HG02798 (cell line): ENCODE data around the gene GCN1.

Experiments
- ATAC-seq: cut with Tn5 transposase; IDR thresholded peaks from one replicate; pipeline ENCODE4 v1.9.1; 2021; ENCODE audit warnings: mild to moderate bottlenecking; ENCODE audit not compliant: unreplicated experiment, poor library complexity

The GCN1 gene

GRCh38 chr12:120190386-120190785, 4.1 kb downstream of the GCN1 start:
- no peak for ATAC-seq

GRCh38 chr12:120186654-120187053, 7.9 kb downstream of the GCN1 start:
- ATAC-seq: no peak

- no peak for ATAC-seq
Measured at GRCh38 chr12:120183211-120183631, 11.3 kb downstream of the GCN1 start.

- ATAC-seq: no peak
Measured at GRCh38 chr12:120181991-120182631, 12.4 kb downstream of the GCN1 start.

GRCh38 chr12:120180975-120181374, 13.5 kb downstream of the GCN1 start:
- no peak for ATAC-seq

GRCh38 chr12:120175537-120175936, 19.0 kb downstream of the GCN1 start:
- ATAC-seq: no peak

GRCh38 chr12:120175062-120175461, 19.5 kb downstream of the GCN1 start:
- no peak for ATAC-seq

- no peak for ATAC-seq
Measured at GRCh38 chr12:120172053-120172452, 22.5 kb downstream of the GCN1 start.

- no peak for ATAC-seq
Measured at GRCh38 chr12:120170631-120171030, 23.9 kb downstream of the GCN1 start.

- no peak for ATAC-seq
Measured at GRCh38 chr12:120169946-120170345, 24.6 kb downstream of the GCN1 start.

- no peak for ATAC-seq
Measured at GRCh38 chr12:120168337-120168736, 26.2 kb downstream of the GCN1 start.

- ATAC-seq: no peak
Measured at GRCh38 chr12:120167529-120168095, 26.9 kb downstream of the GCN1 start.

- no peak for ATAC-seq
Measured at GRCh38 chr12:120164293-120164692, 30.2 kb downstream of the GCN1 start.

- no peak for ATAC-seq
Measured at GRCh38 chr12:120162763-120163162, 31.8 kb downstream of the GCN1 start.

- no peak for ATAC-seq
Measured at GRCh38 chr12:120161852-120162251, 32.7 kb downstream of the GCN1 start.

- no peak for ATAC-seq
Measured at GRCh38 chr12:120159509-120160237, 34.8 kb downstream of the GCN1 start.

- no peak for ATAC-seq
Measured at GRCh38 chr12:120158351-120158750, 36.2 kb downstream of the GCN1 start.

- ATAC-seq: no peak
Measured at GRCh38 chr12:120157678-120158077, 36.8 kb downstream of the GCN1 start.

- no peak for ATAC-seq
Measured at GRCh38 chr12:120156315-120157259, 37.9 kb downstream of the GCN1 start.

GRCh38 chr12:120155072-120155471, 39.4 kb downstream of the GCN1 start:
- no peak for ATAC-seq
